Coronary artery (tissue), 2 donors: Measurements from ENCODE around the gene TRIM67.
"Not testable (repeated sequence)": the region's sequence is repeated elsewhere in the genome, so short reads cannot be mapped to it uniquely, and the experiment has no call there.

ENCODE experiments used
- DNase-seq: peaks from one replicate; pipeline ENCODE4 v3.0.0-alpha.2; 2017; ENCODE audit warnings: low spot score
- H3K27ac ChIP-seq, 2 donors: fragments of 200-600 bp; sonication (generic); one replicate each; pipeline ENCODE4 v1.5.1; 2016 to 2019
- H3K4me3 ChIP-seq: fragments of 200-600 bp; sonication (generic); 2 replicates; pipeline ENCODE4 v1.5.1; 2016; ENCODE audit warnings: mild to moderate bottlenecking, moderate library complexity
- TF ChIP-seq, protein P1 (sequence below): fragments of 200-600 bp; sonication (generic); IDR thresholded peaks from one replicate; pipeline ENCODE4 v1.5.1; 2019; ENCODE audit warnings: antibody characterized with exemption

TRIM67 gene

DNA sequence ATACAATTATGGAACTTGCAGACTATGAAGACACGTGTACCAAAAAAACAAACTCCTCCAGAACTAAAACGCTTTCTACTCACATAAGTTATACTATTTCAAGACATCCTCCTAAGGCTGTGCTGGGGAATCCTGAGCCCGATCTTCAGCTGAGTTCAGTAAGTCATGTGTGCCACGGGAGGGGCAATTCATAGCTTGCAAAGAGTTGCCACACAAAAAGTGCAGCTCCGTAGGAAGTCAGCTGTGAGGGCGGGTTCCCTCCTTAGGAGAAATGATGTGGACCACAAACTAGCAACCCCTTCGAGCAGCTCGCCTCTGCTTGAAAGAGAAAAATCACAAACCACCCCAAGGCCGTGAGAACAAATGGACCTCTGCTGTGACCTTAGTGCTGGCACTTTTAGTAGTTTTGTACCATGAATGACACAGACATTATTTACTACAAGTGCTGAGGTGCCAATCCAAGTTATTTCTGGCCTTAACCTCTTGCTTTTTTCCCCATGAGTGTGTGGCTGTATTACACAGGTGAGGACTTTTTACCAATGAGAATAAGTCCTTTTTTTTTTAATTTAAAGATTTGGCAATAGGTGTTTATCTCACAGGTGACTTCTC lies 35.8 kb upstream of the TRIM67 start:
- Histone ChIP-seq H3K27ac (no peak overlapping the region), H3K4me3 (no peak overlapping the region)
- no peak for DNase-seq
- TF ChIP-seq, protein P1, sequence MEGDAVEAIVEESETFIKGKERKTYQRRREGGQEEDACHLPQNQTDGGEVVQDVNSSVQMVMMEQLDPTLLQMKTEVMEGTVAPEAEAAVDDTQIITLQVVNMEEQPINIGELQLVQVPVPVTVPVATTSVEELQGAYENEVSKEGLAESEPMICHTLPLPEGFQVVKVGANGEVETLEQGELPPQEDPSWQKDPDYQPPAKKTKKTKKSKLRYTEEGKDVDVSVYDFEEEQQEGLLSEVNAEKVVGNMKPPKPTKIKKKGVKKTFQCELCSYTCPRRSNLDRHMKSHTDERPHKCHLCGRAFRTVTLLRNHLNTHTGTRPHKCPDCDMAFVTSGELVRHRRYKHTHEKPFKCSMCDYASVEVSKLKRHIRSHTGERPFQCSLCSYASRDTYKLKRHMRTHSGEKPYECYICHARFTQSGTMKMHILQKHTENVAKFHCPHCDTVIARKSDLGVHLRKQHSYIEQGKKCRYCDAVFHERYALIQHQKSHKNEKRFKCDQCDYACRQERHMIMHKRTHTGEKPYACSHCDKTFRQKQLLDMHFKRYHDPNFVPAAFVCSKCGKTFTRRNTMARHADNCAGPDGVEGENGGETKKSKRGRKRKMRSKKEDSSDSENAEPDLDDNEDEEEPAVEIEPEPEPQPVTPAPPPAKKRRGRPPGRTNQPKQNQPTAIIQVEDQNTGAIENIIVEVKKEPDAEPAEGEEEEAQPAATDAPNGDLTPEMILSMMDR, result no peak

DNA sequence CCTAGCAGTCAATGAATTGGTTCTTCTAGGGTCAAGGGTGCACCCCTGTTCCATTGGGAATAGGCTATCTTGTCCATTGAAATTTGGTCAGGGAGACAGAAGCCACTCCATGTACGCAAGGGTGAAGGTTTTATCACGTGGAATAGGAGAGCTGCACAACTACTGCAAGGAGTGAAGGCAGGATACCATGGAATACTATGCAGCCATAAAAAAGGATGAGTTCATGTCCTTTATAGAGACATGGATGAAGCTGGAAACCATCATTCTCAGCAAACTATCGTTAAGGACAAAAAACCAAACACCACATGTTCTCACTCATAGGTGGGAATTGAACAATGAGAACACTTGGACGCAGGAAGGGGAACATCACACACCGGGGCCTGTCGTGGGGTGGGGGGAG lies 34.8 kb upstream of the TRIM67 start:
- not testable (repeated sequence) for DNase-seq, H3K4me3 ChIP-seq, H3K27ac ChIP-seq

DNA sequence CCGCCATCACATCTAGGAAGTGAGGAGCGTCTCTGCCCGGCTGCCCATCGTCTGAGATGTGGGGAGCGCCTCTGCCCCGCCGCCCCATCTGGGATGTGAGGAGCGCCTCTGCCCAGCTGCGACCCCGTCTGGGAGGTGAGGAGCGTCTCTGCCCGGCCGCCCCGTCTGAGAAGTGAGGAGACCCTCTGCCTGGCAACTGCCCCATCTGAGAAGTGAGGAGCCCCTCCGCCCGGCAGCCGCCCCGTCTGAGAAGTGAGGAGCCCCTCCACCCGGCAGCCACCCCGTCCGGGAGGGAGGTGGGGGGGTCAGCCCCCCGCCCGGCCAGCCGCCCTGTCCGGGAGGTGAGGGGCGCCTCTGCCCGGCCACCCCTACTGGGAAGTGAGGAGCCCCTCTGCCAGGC lies 33.4 kb upstream of the TRIM67 start:
- not testable (repeated sequence) for DNase-seq, H3K27ac ChIP-seq, H3K4me3 ChIP-seq

DNA sequence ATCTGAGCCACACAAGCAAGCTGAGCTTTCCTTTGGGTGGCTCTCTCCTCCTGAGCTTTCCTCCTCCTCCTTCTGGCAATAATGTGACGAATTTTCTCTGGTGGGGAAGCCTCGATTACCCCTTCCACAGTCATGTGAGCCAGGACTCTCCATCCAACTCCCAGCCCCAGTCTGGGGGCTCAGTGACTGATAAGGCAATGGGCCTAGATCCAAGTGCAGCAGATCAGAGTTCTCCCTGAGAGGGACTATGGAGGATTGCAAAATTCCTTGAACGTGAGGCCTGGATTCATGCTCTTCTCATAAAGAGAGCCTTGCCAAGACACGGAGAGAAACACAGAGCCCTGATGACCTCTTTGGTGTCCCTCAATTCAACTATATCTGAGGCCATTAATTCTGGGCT lies 31.3 kb upstream of the TRIM67 start:
- no peak for DNase-seq

DNA sequence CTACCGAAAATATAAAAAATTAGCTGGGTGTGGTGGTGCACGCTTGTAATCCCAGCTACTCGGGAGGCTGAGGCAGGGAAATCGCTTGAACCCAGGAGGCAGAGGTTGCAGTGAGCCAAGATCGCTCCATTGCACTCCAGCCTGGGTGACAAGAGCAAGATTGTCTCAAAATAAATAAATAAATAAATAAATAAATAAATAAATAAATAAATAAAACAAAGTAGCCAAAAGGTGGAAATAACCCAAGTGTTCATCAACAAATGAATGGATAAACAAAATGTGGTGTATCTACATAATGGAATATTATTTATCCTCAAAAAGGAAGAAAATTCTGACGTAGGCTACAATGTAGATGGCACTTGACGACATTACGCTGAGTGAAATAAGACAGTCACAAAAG lies 29.3 kb upstream of the TRIM67 start:
- DNase-seq, H3K4me3 ChIP-seq, H3K27ac ChIP-seq: not testable (repeated sequence)

More for the DNA sequence above, 31.3 kb upstream of the TRIM67 start:
- Histone ChIP-seq H3K27ac (no peak overlapping the region), H3K4me3 (no peak overlapping the region)
- TF ChIP-seq, protein P1, result no peak

DNA sequence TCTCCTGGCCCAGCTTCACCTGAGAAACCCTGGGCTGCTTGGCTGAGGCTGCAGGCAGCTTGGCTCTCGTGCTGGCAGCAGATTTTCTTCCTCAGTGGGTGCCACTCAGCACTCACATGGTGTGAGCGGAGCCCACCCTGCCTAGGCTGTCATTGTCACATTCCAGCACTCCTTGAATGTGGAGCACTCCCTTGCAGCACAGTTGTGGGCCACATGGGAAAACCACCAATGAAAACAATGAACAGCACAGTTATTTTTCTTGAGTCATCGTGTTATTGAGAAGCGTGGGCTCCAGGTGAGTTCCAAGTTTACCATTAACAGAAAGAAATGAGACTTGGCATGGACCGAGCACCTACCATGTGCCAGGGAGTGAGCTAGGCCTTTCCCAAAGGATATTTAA lies 27.2 kb upstream of the TRIM67 start:
- no peak for DNase-seq
- Histone ChIP-seq H3K27ac (no peak overlapping the region), H3K4me3 (no peak overlapping the region)
- TF ChIP-seq, protein P1, result no peak

DNA sequence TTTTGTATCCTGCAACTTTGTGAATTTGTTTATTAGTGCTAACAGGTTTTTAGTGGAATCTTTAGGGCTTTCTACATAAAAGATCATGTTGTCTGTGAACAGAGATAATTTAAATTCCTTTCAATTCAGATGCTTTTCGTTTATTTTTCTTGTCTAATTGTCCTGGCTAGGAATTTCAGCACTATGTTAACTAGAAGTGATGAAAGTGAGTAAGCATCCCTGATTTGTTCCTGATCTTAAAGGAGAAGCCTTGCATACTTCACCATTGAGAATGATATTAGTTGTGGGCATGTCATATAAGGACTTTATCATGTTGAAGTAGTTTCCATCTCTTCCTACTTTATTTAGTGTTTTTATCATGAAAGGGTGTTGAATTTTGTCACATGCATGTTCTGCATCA lies 23.6 kb upstream of the TRIM67 start:
- TF ChIP-seq, protein P1, result no peak

DNA sequence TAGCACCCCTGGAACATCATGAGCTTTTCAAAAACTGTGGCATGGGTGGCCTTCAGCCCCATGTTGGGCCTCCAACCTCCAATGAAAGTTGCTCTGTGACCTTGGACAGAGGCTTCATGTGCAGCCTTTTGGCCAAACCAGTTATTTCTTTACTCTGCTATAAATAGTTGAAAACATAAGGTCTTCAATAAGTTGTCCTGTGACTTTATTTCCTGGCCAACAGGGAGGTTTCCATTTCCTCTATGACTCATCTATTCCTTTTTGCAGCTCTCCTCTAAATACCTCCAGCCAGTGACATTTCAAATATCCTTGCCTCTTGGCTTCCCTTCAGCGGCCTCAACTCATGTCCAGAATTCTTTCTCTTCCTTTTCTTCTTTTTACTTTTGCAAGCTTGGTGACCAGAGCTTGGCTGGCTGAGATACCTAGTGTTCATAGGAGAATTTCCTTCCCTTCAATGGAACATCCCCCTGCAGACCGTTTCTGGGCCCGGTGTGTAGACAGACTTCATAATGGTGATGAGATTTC lies 22.7 kb upstream of the TRIM67 start:
- no peak for DNase-seq
- H3K4me3 ChIP-seq, result no peak overlapping the region
- TF ChIP-seq, protein P1, result no peak
- H3K27ac ChIP-seq, result no peak overlapping the region

More for the DNA sequence above, 23.6 kb upstream of the TRIM67 start:
- no peak for DNase-seq
- H3K4me3 ChIP-seq, result no peak overlapping the region
- no peak overlapping the region for H3K27ac ChIP-seq
